Measurements from ENCODE around the gene FHIP2A.

- TF ChIP-seq CTCF (IDR thresholded peaks at IDR 0.05), result no peak
- TF ChIP-seq POLR2A (IDR thresholded peaks at IDR 0.05), result no peak
These were observed 38.9 kb upstream of the FHIP2A start for GRCh38 chr10:114782666-114783065.

Data from testis (tissue), 2 donors.